GM21576 (cell line): ENCODE measurements around the gene SORD.
"Not testable (repeated sequence)": the region's sequence is repeated elsewhere in the genome, so short reads cannot be mapped to it uniquely, and the experiment has no call there.

Experiments
- ATAC-seq: cut with Tn5 transposase; IDR thresholded peaks from one replicate; pipeline ENCODE4 v1.9.1; 2021; ENCODE audit warnings: mild to moderate bottlenecking, moderate library complexity; ENCODE audit not compliant: unreplicated experiment

The SORD gene

GRCh38 chr15:45022871-45023658 is at the start of gene SORD:
TSS of gene SORD (plus strand) at chr15:45023195. CDS start at chr15:45023284, 89 bp downstream.
- ATAC-seq: peak; percentile 92

GRCh38 chr15:44976183-44976582 is 46.8 kb upstream of the SORD start:
- not testable (repeated sequence) for ATAC-seq

DNA sequence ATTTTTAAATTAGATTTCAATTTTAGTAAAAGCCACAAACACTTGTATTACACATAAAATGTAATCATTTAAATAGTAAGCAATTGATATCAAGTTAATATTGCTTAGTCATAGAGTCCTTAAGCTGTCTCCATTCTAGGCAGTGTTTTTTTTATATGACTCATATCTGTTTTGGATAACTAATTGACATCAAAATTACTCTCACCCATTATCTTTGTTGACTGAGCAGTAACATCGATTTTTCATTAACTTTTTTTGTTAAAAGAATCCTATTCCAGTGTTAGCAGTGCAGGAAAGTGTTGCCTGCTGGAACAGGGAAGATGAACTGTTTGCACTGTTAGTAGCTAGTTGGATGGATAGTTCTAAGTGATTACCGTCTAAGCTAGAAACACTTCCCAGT is 45.2 kb upstream of the SORD start:
- not testable (repeated sequence) for ATAC-seq

- ATAC-seq: not testable (repeated sequence)
These were observed 43.2 kb upstream of the SORD start for GRCh38 chr15:44979617-44980339.

GRCh38 chr15:44984144-44984543 is 38.9 kb upstream of the SORD start:
- ATAC-seq: not testable (repeated sequence)

DNA sequence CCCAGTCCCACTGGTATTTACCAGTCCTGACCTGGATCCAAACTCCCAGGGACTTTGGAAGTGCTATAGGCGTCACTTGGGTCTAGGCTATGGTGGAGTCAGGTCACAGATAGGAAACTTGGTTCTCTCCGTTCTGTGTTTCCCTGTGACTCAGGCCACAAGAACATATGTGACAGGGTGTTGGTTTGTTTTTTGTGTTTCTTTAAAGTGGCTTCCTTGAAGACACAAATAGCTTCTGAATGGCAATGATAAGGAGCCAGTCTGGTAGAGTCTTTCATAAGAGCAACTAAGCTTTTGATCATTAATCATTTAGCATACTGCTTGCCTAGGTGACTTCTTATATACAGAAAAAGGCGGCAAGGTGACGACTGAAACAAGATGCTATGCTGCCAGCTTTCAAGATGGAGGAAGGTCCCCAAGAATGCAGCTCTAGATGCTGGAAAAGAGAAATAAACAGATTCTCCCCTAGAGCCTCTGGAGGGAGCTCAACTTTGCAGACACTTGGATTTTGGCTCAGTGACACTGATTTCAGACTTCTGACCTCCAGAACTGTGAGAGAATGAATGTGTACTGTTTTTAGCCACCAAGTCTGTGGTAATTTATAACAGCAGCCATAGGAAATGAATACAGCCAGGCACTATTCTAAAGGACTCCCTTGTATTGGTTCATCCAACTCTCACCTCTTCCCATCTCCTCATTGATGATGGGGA is 36.5 kb upstream of the SORD start:
- not testable (repeated sequence) for ATAC-seq

DNA sequence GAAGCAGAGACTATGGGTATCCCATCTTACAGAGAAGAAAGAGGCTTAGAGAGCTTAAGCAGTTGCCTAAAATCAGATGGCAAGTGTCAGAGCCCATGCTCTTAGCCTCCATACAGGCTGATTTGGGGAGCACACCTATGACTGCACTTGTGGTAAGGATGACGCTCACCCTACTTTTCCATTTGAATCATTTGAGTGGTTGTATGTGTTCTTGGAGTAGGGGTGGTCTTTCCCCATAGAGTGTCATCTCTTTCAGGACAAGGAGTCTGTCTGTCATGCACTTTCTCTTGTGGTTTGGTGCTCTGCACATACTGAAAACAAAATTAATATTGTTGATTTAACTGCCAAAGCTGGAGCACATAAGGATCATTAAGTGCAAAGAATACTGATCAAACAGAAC is 35.3 kb upstream of the SORD start:
- not testable (repeated sequence) for ATAC-seq

DNA sequence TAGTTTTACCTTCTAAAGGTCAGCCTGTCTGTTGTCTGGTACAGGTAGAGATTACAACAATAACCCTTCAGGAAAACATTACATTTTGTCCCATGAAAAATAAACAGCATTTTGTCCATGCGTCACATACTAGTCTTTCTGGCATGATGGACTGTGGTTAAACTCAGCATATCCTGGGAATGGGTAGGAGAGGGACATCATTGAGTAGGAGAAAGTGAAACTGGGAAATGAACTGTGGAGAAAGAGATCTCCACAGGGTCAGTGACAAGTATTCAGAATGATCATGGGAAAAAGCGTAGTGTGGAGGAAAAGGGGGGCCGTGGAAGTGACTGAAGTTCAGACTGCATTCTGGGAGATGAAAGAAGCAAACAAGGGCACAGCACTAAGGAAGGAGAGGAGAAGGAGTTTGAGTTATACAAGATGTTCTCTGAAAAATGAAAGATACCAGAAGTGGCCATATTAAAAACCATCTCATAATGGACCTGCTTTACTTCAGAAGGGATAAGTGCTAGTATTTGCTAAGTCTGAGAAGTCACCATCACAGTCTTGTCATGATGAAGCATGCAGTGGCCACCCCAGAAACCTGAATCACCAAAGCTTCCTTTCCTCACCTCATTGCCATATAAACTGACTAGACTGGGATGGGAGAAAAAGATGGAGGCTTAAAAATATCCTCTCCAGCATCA is 34.7 kb upstream of the SORD start:
- ATAC-seq: not testable (repeated sequence)

- not testable (repeated sequence) for ATAC-seq
These were observed 34.1 kb upstream of the SORD start for GRCh38 chr15:44988870-44989219.

DNA sequence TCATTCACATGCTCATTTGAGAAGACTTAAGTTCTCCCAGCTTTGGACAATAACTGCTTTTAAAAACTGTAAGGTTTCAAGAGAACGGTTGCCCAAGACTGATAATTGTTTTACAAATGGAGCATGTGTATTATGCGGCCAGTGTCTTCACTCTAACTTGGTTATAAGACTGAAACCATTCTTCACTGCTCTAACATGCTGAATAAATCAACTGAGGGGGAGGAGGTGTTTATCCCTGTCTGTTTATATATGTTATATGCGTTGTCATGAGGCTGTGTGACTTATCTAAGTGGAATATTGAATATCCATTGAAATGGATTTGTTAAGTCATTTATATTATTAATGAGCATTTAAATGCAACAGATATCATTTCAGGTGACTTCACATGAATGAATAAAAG is 25.4 kb upstream of the SORD start:
- not testable (repeated sequence) for ATAC-seq

GRCh38 chr15:44999105-44999504 is 23.9 kb upstream of the SORD start:
- no peak for ATAC-seq

DNA sequence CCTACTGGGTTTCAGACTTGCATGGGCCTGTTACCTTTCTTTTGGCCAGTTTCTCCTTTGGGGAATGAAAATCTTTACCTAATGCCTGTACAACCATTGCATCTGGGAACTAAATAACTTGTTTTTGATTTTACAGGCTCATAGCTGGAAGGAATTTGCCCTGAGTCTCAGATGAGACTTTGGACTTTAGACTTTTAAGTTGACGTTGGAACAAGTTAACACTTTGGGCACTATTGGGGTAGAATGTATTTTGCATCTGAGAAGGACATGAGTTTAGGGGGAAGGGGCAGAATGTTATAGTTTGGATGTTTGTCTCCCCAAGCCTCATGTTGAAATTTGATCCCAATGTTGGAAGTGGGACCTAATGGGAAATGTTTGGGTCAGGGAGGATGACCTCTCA is 21.8 kb upstream of the SORD start:
- not testable (repeated sequence) for ATAC-seq

DNA sequence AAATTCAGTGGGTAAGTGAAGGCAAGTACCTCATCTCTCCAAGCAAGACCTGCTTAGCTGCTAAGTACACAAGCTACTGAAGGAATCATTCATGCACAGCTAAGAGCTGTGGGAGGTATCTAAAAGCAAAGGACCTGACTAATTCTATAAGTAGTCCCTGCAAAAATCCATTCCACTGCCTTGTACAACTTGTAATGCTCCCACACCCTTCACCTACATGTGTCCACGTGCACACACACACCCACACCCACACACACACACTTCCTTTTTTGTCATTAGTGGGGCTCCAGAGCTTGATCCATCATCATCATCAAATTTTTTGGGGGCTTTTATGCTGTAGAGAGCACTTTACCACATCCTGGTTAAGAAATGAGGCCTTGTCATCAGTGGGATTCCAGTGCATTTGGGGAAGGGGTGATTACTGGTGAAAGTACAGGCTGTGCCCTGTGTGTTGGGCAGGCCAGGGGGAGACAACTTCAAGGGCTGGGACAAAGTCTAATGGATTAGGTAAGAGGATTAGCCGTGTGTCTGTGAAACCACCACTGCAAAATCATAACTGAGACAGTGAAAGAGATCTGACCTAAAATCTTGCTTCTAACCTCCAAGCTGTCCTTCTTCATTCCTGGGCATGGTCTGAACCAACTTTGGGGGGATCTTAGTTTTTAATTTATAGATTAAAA is 19.1 kb upstream of the SORD start:
- ATAC-seq: not testable (repeated sequence)

DNA sequence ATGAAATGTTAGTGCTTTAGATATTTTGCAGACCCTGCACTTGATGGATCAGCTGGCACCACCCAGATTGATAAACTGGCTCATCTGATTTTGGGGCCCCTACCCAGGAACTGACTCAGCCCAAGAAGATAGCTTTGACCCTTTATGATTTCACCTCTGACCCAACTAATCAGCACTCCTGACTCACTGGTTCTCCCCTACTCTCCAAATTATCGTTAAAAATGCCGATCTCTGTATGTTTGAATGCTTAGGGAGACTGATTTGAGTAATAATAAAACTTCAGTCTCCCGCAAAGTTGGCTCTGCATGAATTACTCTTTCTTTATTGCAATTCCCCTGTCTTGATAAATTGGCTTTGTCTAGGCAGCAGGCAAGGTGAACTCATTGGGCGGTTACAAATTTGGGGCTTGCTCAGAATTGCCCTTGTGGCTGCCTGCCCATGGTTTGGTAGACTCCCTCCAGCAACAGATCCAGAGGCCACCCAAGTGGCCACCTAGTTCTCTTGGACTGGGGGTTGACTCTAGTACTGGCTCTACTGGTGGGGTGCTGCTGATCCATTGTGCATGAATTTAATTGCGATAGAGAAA is 18.3 kb upstream of the SORD start:
- ATAC-seq: not testable (repeated sequence)

DNA sequence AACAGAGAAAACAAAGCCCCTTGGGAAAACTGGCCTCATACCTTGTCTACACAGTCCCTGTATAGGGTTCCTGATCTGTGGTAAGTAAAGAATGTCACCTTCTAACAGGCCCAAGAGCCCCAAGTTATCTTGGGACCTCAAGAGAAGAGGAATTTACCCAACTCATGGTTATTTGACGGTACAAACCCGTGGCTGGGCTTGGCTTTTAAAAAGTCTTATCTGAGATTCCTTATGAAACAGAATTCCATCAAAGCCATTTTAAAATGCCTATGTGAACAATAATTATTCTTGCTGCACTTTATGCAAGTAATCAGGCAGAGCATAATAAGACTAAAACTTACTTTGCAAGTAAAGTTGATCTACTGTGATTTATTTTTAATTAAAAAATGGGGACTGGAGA is 13.9 kb upstream of the SORD start:
- no peak for ATAC-seq

DNA sequence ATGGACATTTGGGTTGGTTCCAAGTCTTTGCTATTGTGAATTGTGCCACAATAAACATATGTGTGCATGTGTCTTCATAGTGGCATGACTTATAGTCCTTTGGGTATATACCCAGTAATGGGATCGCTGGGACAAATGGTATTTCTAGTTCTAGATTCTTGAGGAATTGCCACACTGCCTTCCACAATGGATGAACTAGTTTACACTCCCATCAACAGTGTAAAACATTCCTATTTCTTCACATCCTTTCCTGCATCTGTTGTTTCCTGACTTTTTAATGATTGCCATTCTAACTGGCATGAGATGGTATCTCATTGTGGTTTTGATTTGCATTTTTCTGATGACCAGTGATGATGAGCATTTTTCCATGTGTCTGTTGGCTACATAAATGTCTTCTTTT is 7.9 kb upstream of the SORD start:
- not testable (repeated sequence) for ATAC-seq

- not testable (repeated sequence) for ATAC-seq
These were observed 2.6 kb upstream of the SORD start for GRCh38 chr15:45020222-45020900.

GRCh38 chr15:45020901-45021259 is 2.1 kb upstream of the SORD start:
- ATAC-seq: not testable (repeated sequence)

- no peak for ATAC-seq
These were observed 1.6 kb upstream of the SORD start for GRCh38 chr15:45021348-45021747.
